Measurements from ENCODE around the gene BCAS3.

Gene BCAS3

DNA sequence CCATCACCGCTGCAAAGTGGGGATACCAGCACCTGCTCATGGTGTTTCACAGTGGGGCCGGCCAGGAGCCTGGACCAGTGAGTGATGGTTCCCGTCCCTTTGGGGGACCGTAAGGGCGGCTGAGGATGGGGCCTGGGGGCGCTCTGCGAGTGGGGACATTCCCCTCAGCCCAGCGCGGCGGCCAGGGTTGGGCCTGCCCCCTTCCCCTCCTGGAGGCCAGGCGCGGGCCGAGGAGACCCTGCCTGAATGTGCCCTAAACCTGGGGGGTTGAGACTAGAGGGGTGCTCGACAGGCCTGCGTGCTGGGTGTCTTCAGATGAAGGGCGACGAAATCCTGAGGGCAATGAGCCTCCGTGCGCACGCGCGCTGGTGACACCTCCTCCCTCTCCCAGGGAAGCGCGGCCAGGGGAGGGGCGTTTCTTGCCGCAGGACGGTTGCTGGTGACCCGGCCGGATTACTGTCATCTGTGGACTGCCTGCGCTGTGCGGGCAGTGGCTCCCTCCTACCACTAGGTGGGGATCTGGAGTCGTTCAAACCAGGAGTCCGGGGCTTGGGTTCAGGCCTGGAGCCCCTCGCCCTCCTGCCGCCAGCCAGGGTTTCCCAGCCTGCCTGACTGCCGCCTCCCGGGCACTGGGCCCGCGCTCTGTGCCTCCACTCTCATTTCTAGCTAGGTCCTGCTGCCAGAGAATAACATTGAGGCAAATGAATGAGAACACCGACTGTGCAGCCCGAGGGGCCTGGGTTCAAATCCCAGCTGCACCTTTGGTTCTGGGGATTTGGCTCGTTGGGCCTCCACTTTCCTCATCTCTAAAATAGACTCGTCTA is 739.1 kb downstream of the BCAS3 start:
- peak; percentile 53 for DNase-seq (ENCODE audit: low read depth)
- H3K4me3 ChIP-seq (ENCODE audit: low read length) = no peak overlapping the region
- TF ChIP-seq, protein P1, sequence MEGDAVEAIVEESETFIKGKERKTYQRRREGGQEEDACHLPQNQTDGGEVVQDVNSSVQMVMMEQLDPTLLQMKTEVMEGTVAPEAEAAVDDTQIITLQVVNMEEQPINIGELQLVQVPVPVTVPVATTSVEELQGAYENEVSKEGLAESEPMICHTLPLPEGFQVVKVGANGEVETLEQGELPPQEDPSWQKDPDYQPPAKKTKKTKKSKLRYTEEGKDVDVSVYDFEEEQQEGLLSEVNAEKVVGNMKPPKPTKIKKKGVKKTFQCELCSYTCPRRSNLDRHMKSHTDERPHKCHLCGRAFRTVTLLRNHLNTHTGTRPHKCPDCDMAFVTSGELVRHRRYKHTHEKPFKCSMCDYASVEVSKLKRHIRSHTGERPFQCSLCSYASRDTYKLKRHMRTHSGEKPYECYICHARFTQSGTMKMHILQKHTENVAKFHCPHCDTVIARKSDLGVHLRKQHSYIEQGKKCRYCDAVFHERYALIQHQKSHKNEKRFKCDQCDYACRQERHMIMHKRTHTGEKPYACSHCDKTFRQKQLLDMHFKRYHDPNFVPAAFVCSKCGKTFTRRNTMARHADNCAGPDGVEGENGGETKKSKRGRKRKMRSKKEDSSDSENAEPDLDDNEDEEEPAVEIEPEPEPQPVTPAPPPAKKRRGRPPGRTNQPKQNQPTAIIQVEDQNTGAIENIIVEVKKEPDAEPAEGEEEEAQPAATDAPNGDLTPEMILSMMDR (IDR thresholded peaks at IDR 0.05; ENCODE audit: insufficient read depth, low read depth, low read length, missing control alignments) = peak; percentile 92

GRCh38 chr17:61418449-61418848 is 740.8 kb downstream of the BCAS3 start:
- TF ChIP-seq, protein P1 (IDR thresholded peaks at IDR 0.05; ENCODE audit: insufficient read depth, low read depth, low read length, missing control alignments) = no peak
- no peak for DNase-seq (ENCODE audit: low read depth)
- H3K4me3 ChIP-seq (ENCODE audit: low read length) = no peak overlapping the region

DNA sequence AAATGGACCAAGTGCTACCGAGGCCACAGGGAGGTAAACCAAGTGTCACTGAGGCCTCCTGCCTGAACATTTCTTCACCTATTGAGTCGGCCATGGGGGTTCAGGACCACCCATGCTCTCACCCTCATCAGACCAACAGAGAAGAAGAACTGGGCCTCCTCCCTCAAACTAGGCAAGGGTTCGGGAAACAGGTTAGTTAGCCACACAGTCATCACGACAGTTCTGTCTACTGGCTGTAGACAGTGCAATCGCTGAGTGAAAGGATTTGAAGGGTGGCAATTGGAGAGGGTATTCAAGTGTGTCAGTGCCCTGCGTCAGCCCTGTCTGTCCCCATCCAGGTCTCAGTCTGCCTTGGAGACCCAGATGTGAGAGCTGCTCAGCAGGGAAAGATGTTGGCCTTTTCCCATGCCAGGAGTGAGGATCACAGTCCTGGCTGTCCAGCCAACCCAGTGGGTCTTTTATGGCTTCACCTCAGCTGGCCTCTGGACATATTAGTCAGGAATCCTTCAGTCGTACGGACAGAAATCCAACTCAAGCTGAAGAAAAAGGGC is 741.9 kb downstream of the BCAS3 start:
- no peak for DNase-seq (ENCODE audit: low read depth)
- TF ChIP-seq, protein P1 (IDR thresholded peaks at IDR 0.05; ENCODE audit: insufficient read depth, low read depth, low read length, missing control alignments) = no peak
- H3K4me3 ChIP-seq (ENCODE audit: low read length) = no peak overlapping the region

DNA sequence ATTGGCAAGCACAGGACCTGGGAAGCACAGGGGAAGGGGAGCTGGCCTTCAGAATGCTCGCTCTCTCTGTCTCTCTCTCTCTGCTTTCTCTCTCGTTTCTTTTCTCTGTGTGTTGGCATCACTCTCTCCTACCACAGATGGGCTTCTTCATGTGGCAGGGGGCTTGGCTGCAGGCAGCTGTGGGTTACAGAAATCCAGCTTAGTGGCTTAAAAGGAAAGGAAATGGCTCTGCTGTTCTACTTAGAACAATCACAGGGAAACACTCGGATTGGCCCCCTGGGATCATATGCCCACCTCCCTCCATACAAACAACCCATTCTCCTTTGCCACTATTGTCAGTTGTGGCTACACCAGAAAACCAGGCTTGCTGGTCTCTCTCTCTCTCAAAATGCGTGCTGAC is 742.4 kb downstream of the BCAS3 start:
- TF ChIP-seq, protein P1 (IDR thresholded peaks at IDR 0.05; ENCODE audit: insufficient read depth, low read depth, low read length, missing control alignments) = no peak
- no peak for DNase-seq (ENCODE audit: low read depth)
- H3K4me3 ChIP-seq (ENCODE audit: low read length) = no peak overlapping the region

DNA sequence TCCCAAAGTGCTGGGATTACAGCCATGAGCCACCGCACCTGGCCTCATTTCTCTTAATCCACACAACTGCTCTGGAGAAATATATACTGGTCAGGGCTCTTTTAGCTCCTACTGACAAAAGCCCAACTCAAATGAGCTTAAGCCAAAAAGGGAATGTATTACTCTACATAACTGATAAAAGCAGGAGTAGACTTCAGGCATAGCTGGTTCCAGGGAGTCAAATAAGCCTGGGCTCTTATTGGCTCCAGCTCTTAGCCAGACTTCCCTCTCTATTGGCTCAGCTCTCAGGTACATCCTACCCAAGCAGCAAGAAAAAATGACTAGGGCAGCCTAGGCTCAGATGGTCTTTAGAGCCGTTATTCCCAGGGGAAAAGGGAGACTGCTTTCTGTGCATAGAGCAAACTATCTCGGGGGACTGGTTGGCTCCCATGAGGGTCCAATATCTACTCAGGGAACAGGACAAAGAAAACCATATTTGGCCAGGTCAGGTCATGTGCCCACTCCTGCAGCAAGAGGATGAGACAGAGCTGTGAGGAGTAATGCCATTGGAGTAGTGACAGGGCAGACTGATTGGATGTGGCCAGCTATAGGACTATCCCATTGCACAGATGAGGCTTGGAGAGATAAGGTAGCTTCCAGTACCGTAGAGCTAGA is 743.2 kb downstream of the BCAS3 start:
- TF ChIP-seq, protein P1 (IDR thresholded peaks at IDR 0.05; ENCODE audit: insufficient read depth, low read depth, low read length, missing control alignments) = no peak
- no peak for DNase-seq (ENCODE audit: low read depth)
- H3K4me3 ChIP-seq (ENCODE audit: low read length) = no peak overlapping the region

DNA sequence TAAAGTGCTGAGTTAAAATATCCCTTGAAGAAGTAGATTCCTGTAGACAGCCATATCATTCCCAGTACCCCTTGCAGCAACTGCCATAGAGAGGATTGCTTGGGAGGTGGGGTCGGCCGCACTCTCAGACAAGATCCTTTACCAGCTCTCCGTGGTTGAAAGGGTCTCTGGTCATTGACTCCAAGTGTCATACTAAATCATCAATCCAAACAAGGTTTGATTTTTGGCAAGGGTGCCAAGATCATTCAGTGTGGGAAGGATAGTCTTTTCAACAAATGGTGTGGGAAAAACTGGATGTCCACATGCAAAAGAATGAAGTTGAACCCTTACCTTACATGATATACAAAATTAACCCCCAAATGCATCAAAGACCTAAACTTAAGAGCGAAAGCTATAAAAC is 743.8 kb downstream of the BCAS3 start:
- no peak for DNase-seq (ENCODE audit: low read depth)
- no peak overlapping the region for H3K4me3 ChIP-seq (ENCODE audit: low read length)
- TF ChIP-seq, protein P1 (IDR thresholded peaks at IDR 0.05; ENCODE audit: insufficient read depth, low read depth, low read length, missing control alignments) = no peak
